ENCODE data around the gene GPD1.
A peak's percentile ranks its signal among the peaks of the same experiment; 100 is the strongest.
"Not testable (repeated sequence)": the region's sequence is repeated elsewhere in the genome, so short reads cannot be mapped to it uniquely, and the experiment has no call there.

GPD1 gene

DNA sequence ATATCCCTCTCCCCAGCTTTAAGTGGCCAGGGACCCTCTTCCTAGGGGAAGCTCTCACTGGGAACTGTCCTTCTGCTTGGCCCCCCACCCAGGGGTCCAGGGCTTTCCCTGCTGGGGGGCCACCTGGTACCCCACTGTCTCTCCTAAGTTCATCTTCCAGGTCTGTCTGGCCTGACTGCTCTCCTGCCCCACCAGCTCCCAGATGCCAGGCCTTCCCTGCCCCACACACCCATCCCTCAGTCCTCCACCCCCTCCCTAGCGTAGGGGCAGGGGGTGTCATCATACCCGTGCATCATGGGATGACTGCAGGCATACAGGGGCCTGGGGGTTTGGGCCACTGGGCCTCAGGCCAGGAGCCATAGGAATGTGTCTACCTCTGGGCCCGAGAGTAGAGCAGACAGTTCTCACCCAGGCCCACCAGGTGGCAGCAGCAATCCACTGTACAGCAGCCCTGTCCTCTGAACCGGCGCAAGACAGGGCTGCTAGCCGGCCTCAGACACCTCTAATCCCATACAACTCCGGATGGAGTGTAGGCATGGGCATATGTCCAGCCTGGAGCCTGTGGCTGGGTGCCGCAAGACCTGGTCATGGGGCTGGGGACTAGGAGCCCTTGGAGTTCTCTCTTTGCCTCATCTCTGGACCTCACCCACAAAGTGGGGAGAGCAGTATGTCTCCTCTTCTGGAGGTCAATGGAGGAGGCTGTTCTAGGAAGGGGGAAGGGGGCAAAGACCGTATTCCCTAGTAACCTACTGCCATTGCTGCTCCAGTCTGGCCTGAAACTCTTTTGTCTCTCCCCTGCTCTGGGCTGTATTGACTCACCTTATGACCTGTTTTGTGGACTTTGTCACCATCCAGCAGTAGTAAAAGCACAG lies 28.6 kb upstream of the GPD1 start:
- peak; percentile 56 to 92 for DNase-seq

DNA sequence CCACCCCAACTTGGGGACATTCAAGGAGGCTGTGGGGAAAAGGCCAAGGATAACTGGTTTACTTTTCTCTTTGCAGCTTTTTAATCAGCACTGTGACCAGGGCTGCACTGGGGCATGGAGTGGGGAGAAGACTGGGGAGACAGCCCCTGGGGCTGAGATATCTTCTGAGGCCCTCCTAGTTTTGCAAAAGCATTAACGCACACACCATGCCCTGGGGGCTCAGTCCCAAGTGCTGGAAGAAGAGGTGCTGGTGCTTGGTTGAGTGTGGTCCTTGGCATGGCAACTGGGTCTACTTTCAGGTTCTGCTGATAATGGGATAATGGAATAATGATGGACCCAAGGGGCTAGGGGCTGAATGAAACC lies 28.0 kb upstream of the GPD1 start:
- no peak for DNase-seq

DNA sequence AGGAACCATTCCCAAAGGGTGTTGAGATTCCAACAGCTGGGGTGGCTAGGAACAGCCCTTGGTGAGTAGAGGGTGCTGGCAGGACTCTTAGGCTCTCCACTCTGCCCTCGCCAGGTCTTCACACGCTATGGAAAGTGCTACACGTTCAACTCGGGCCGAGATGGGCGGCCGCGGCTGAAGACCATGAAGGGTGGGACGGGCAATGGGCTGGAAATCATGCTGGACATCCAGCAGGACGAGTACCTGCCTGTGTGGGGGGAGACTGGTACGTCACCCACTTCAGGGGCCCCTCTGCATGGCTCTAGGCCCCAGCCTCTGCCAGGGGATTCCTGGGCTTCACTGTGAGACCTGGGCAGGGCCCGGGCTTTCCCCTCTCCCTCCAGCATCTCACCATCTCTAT lies 26.7 kb upstream of the GPD1 start:
- no peak for DNase-seq

DNA sequence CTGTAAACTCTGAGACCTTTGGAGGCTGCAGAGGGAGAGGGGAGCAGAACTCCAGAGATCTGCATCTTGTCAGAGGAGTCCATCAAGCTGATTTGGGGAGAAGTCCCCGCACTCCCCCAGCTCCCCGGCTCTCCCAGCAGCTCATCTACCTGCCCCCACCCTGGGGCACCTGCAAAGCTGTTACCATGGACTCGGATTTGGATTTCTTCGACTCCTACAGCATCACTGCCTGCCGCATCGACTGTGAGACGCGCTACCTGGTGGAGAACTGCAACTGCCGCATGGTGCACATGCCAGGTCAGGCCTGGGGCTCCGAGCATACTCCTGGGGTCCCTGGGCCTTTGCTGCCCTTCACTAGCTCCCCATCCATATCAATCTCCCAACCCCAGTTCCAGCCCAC lies 25.5 kb upstream of the GPD1 start:
- DNase-seq = no peak

DNA sequence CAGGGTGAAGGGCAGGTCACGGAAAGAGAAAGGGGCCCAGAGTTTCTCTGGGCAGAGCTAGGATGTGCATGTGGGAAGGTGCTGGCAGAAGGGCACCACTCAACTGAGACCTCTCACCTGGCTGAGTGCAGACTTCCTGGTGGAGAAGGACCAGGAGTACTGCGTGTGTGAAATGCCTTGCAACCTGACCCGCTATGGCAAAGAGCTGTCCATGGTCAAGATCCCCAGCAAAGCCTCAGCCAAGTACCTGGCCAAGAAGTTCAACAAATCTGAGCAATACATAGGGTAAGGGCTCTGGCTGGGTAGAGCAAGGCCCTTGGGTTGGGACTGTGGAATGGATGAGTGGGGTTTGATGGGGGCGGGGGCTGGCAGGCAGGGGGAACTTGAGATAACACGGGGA lies 24.0 kb upstream of the GPD1 start:
- DNase-seq = no peak

DNA sequence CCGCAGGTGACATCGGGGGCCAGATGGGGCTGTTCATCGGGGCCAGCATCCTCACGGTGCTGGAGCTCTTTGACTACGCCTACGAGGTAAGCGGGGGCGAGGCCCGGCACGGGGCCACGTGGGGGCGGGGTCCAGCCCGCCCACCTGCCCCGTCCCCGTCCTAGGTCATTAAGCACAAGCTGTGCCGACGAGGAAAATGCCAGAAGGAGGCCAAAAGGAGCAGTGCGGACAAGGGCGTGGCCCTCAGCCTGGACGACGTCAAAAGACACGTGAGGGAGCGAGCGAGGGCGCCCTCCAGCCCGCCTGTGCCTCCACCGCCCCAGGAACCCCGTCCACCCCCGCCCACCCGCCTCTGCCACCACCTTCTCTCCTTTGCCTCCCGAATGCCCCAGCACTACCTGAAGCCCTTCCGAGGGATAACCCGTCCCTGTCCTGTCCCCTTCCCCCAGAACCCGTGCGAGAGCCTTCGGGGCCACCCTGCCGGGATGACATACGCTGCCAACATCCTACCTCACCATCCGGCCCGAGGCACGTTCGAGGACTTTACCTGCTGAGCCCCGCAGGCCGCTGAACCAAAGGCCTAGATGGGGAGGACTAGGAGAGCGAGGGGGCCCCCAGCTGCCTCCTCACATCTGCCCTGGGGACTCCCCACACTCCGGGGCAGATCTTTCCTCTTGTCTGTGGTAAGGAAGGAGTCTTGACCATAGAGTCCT lies 22.6 kb upstream of the GPD1 start:
- DNase-seq = no peak

DNA sequence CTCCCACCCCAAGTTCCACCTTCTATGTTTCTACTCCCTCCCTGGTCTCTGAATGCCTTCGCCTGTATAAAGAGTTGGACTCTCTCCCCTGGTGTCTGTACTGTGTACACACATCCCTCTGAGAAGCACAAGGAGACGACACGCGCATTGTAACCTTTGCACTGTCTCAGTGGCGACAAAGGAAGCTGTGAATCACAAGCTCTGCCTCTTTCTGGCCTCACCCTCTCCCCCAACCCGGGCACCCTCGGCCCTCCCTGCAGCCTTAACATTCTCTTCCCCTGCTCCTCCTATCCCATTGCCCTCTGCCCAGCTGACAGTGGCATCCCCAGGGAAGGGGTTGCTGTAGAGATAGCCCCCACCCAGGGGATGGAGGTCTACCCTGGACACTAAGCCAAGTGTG lies 21.2 kb upstream of the GPD1 start:
- DNase-seq = no peak

DNA sequence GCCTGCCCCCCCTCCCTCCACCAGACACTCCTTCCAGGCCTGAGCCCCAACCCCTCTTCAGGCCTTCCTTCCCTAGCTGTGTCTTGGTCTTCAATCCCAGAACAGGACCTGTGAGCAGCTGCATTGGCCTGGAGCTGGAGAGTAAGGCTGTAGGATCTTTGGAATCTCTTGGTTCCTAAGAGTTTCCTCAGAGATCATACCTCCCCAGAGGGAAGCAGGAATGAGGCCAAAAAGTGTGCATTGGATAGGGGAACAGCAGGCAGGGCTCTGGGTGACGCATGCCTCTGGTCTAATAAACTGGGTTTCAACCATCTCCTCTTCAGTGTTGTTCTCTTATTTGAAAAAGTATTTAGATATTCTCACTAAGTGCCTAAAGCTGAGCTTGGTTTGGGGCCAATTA lies 20.5 kb upstream of the GPD1 start:
- DNase-seq = no peak

DNA sequence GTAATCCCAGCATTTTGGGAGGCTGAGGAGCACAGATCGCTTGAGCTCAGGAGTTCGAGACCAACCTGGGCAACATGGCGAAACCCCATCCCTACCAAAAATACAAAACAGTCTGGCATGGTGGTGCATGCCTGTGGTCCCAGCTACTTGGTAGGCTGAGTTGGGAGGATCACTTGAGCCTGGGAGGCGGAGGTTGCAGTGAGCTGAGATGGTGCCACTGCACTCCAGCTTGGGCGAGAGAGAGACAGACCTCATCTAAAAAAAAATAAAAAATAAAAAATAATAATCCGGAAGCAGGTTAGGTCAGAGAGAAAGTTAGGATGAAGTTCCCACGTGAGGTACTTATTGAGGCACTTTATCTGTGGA lies 19.4 kb upstream of the GPD1 start:
- DNase-seq = not testable (repeated sequence)

DNA sequence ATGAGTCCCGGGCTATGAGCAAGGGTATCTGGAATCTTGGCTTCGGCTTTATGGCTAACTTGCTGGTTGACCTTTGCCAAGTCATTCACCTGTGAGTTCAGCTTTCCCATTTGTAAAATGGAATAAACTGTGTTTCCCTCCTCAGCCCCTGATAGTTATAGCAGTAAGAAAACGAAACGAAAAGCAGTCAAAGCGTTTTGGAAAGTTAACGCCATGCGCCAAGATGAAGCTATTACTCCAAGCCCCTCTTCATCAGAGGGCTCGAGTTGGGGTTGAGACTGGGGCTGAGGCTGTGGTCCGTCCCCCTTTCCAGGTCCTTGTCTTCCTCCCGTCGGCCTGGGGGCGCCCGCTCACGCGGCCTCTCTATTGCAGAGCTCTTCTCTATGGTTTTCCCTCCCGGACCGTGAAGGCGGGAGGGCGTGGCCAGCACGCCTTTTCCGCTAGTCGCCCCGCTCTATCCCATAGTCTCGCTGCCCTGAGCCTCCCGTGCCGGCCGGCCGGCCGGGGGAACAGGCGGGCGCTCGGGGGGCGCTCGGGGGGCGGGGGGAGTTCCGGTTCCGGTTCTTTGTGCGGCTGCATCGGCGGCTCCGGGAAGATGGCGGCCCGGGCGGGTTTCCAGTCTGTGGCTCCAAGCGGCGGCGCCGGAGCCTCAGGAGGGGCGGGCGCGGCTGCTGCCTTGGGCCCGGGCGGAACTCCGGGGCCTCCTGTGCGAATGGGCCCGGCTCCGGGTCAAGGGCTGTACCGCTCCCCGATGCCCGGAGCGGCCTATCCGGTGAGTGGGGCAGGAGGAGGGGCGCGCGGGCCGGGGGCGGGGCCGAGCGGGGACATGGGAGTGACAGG lies 18.8 kb upstream of the GPD1 start, which contains the start of gene SMARCD1:
Gene SMARCD1 (plus strand): TSS at position 568 of the 840 bp plus-strand sequence. CDS start 28 bp downstream, at position 596.
- peak; percentile 73 to 88 for DNase-seq

DNA sequence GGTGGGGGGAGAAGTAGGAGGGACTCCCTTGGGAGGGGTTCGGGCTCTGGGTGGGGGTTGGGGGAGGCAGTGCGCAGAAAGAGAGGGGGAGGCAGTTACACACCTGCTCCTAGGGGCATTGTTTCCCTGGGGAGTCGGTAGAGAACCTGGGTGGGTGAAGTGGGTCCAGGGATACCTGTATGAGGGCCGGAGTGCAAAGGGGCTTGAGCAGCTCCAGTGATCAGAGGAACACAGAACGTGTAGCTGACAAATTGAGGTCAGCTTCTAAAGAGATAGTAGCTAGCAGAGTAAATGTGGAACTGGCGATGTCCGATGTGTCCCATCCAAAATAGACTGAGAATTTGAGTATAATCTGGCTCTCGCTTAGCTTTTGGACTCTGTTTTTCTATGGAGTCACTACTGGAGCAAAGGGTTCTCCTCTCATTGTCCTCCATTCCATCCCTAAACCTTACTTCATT lies 18.2 kb upstream of the GPD1 start:
- no peak for DNase-seq

DNA sequence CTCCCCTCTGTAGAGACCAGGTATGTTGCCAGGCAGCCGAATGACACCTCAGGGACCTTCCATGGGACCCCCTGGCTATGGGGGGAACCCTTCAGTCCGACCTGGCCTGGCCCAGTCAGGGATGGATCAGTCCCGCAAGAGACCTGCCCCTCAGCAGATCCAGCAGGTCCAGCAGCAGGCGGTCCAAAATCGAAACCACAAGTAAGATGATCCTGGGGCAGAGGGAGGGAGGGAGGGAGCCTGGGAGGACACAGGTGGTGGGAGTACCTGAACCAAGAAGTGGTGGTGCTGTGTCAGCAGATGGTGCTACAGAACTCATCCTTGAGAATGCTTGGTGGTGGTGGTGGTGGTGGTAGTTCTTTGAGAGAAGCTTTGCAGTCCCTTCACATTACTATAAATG lies 17.7 kb upstream of the GPD1 start:
- DNase-seq = no peak

DNA sequence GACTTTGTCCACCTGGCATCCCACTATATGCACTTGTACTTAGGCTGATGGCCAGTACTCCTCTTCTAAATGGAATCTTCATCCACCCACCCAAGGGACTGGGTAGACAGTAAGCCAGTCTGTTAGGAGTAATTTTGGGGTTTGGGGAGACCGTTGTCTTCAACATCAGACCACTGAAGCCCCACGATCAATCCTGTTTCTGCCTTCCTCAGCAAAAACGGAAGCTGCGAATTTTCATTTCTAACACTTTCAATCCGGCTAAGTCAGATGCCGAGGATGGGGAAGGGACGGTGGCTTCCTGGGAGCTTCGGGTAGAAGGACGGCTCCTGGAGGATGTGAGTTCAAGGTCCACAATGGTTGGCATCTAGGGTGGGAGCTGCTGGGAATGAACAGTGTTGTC lies 16.7 kb upstream of the GPD1 start:
- DNase-seq = no peak

DNA sequence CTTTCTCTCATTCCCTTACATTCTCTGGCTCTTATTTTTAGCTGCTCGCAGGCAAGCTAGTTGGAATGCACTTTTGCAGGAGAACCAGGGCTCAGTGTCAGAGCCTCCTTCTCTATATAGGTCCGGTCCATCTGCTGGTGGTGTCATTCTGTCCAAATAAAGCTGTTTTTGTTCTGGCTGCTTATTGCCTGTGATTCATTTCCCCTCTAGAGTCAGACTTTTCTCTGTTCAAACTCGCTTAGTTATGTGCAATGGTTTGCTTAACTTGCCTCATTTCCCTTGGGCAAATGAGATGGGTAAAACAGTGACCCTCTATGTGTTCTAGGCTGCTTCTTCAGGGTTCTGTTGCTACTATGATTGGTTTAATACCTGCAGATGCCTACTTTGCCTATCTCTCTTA lies 15.8 kb upstream of the GPD1 start:
- no peak for DNase-seq

DNA sequence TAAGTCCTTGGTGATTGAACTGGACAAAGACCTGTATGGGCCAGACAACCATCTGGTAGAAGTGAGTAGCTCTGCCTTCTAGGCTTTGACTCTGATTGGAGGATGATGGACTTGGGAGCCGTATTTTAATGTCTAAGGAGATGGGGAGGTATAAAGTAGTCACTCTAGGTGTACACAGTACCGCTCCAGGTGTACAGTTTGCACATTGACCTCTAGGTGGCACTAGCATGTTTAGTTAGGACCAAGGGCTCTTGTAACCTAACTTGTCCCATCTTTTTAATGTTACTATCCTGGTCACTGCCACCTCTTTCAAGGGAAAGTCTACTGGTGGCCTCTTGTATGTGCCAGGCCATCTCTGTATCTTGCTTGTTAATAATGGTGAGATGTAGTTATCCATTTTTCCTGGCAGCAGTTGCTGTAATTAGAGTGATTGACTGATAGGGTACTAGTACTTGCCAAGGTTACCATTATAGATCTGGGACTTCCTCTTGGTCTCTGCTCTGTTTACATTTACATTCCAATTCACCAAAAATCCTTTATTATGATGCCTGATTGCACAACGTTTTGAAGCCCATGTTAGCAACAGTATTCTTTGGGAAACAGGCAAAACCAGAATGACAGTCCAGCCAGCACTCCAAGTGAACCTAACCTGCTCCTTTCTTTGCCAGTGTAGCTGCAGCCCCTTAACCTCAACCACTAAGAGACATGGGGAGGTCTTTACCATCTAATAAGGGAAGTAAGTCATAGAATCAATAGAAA lies 15.1 kb upstream of the GPD1 start:
- peak in 1 of 2 donors; percentile 69 for DNase-seq

DNA sequence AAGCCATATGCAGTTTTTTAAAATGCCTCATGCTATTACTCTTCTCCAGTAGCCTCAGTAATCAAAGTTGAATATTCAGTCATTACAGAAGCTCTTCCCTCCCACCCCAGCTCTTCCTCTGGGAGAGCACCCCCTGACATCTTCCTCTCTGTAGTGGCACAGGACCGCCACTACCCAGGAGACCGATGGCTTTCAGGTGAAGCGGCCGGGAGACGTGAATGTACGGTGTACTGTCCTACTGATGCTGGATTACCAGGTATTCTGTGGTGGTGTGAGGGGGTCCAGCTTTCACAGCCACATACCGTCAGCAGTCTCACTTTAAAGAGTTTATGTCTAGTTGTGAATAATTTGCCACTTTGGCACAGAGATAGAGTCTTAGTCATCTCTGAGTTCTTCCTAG lies 14.1 kb upstream of the GPD1 start:
- no peak for DNase-seq

DNA sequence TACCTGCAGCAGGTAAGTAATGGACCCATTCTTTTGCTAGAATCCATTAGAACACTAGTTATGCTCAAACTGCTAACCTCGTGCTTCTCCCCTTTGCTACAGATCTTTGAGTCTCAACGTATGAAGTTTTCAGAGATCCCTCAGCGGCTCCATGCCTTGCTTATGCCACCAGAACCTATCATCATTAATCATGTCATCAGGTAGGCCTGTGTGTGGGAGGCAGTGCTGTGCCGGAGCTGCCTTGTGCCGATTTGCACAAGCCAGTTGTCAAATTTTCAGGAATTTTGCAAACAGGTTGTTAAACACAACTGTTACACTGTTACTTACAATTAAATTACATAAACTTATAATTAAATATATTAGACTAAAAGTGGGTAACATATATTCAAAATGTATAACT lies 13.4 kb upstream of the GPD1 start:
- no peak for DNase-seq

DNA sequence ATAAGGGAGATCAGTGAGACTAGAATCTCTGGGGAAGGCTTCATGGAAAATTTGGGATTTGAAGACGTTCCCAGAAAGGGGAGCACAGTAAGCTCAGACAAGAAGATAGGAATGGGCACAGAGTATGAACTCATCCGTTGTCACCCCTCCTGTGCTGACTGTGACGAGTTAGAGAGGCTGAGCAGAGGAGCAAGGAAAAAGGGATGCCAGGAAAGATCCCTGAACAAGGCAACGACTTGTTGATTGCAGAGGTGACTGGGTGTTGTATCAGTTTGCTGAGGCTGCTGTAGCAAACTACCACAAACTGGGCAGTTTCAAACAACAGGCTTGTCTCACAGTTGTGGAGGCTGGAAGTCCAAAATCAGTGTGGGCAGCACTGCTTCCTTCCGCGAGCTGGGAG lies 5.9 kb upstream of the GPD1 start:
- no peak for DNase-seq

DNA sequence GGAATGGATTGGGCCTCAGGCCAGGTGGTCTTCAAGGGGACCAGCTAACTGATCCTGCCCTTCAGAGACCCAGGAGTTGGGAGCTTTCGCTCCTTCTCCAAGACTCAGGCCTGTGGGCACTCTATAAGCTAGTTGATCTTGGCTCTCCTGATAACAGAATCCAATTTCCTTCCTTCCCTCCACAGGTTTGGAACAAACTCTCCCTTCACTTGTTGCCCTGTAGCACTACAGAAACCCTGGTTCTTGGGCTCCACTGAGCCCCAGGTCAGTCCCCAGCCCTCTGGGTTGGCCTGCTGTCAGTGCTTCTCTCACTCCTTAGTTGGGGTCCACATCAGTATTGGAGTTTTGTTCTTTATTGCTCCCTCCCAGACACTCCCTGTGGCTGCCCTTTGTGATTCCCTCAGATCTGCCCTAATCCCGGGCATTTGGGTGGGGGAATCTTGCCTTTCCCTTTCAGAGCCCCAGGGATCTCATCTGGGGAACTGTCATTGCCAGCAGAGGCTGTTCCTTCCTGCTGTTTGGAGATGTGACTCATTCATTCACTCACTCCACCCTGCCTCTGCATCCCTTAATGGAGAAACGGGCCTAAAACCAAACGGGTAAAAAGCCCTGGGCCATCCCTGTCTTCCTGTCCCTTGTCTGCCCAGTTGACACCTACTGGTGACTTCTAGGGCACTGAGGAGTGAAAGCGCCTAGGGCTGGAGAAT lies 4.4 kb upstream of the GPD1 start:
- DNase-seq = no peak

DNA sequence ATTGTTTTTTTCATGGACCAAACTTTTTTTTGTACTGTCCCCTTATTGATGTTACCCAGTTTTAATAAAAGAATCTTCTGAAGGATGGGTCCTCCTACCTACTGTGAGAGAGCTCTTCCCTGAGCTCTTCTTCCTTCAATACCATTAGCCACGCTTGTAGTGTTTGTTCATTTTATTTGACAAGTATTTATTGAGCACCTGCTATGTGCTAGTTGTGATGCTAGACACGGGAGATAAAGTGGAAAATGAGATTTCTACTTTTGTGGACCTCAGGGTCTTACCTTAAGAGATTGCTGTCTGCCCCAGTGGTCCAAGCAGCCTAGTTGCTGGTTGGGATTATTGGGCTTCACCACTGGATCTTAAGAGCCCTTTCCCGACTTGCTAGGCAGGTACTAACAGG lies 3.2 kb upstream of the GPD1 start:
- DNase-seq = no peak

DNA sequence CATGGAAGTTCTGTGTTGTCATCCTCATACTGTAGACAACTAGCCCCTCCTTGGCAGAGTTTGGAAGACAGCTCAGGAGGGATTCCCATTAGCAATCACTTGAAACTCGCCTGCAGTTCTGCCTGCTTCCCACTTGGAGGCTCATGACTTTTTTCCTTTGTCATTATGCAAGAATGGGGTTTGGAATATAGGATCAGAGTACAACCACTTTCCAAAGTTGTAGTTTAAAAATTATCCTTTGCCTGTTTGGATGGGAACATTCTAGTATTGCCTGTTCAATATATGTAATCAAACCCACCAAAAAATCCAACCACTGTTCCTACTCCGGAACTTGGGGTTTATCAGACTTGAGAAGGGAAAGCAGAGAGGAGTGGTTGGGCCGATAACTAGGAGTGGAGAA lies 2.1 kb upstream of the GPD1 start:
- peak; percentile 28 to 35 for DNase-seq

DNA sequence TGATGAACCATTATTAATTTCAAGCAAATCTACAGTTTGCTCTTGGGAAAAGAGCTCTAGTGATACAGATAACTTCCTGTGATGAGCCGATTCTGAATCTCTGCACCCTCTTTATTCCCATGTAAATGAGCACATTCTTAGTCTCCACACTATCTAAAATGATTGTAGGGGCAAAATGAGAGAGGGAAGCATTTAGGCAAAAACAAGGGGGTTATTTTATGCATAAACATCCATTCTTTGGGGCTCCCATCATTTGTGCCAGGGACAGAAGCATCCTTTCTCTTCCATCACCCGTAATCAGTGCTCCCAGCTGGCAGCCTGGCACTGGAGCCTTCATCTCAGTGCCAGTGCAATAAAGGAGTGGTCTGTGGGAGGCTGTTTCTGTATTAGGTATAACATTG lies 1.7 kb upstream of the GPD1 start:
- DNase-seq = no peak

Data from inflammatory macrophage treated with lipopolysaccharide for 1 hour (primary cell).